IPS DF 19.7 (cell line): ENCODE results near the gene PELO.
"Not testable (repeated sequence)": the region's sequence is repeated elsewhere in the genome, so short reads cannot be mapped to it uniquely, and the experiment has no call there.

Experiments used
- DNase-seq: peaks from one replicate; pipeline ENCODE4 v3.0.0-alpha.2; 2013; ENCODE audit warnings: low read depth, low spot score

Gene PELO

GRCh38 chr5:52800394-52801213, 12.9 kb downstream of the PELO start:
- no peak for DNase-seq

DNA sequence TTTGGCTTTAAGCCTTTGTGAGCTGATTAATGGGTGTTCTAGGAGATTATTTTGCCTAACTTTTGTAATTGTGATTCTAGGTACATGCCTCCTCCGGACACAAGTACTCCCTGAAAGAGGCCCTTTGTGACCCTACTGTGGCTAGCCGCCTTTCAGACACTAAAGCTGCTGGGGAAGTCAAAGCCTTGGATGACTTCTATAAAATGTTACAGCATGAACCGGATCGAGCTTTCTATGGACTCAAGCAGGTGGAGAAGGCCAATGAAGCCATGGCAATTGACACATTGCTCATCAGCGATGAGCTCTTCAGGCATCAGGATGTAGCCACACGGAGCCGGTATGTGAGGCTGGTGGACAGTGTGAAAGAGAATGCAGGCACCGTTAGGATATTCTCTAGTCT, 13.6 kb downstream of the PELO start:
- no peak for DNase-seq

DNA sequence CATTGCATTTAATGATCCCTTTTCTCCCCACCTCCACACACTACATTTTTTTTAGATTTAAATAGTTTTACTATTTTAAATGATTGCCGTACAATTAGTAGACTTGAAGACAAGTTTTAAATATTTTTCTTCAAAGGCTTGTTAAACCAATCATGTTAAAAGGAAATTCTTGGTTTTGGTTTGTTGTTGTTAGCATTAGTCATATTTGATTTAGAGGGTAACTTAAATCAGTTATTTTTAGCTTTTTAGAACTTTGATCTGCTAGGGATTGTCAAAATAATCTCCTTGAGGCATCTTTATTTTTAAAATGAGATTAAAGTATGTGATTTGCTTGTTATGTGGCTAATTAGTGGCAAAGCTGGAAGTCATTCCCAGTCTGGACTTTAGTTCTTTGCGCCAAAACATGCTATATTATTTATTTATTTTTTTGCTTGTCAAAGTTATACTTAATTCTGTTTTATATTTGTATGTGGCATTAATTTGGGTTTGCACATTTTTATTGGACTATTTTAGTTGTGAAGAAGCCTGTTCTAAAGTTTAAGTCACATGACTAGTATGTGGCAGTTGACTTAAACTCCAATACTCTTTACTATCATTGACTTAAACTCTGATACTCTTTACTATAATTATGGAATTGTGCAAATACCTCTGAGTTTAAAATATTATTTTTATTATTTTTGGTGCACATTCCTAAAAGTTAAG, 14.7 kb downstream of the PELO start:
- no peak for DNase-seq

GRCh38 chr5:52802974-52803336, 15.2 kb downstream of the PELO start:
- no peak for DNase-seq

DNA sequence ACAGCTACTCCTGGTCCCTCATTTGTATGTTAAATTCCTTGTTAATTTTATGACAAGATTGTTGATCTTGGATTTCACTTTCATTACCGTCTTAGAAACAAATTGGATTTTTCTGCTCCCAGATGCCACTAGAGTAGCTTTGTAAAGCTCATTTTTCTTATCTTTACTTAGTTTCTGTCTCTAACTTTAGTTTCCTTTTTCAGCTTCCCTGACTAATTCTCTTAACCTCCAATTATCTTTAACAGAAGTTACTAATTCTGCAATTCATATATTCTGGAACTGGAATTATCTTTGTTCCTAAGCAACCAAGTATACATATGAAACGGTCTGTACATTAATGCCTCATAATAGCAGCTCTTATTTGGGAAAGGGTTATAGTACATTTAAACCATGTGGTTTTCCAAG, 16.7 kb downstream of the PELO start:
- DNase-seq: no peak

GRCh38 chr5:52804981-52805380, 17.3 kb downstream of the PELO start:
- no peak for DNase-seq

DNA sequence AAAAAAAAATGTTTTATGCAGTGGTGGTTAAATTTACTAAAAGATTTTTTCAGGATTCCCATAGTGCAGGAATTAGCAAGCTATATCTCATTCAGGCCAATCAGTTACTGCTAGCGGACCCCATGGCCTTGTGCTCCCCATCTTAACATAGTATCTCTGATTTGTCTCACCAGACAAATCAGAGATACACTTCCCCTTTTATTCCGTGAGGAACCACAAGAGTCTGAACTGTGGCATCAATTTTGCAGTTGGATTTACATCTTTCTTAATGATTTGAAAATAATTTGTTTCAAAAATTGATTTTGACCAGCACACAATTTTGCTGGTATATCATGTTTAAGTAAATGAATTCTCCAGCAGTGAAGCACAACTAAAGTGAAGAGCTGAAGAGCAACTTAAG, 17.9 kb downstream of the PELO start:
- DNase-seq: no peak

GRCh38 chr5:52807037-52807436, 19.3 kb downstream of the PELO start:
- DNase-seq: no peak

DNA sequence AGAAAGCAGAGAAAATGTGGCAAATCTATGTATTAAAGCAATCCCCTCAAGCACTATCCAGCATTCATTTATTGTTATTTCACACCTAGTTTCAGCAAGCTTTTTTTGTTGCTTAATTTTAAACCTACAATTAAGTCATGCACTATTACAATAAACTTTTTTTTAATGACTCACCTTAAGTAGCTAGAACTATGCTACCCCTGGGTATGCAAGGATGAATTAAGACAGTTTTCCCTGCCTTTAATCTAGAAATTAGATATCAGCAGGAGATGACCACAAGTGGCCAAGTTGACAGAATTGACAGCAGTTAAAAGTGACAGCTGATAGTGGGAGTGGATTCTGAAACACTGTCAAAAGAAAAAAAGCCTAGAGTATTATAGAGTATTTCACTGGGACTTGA, 20.0 kb downstream of the PELO start:
- no peak for DNase-seq

GRCh38 chr5:52808316-52808901, 20.7 kb downstream of the PELO start:
- DNase-seq: no peak

DNA sequence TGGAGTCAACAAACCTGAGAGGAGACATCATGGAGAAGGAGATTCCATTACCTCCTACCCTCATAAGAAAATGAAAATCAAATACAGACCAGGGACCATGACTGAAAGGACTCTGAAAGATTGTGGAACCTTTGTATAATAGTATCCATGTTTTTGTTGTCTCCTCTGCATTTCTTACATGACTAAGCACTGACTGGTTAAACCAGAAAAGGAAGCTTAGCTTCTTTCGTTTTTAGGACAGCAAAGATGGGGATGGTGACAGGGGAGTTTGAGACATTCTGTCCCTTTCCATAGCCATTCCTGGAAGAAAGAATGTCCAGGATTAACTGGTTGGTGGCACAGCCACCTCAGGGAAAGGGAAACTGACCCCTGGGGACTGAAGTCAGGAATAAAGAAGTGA, 22.2 kb downstream of the PELO start:
- no peak for DNase-seq

GRCh38 chr5:52810426-52810825, 22.7 kb downstream of the PELO start:
- no peak for DNase-seq

DNA sequence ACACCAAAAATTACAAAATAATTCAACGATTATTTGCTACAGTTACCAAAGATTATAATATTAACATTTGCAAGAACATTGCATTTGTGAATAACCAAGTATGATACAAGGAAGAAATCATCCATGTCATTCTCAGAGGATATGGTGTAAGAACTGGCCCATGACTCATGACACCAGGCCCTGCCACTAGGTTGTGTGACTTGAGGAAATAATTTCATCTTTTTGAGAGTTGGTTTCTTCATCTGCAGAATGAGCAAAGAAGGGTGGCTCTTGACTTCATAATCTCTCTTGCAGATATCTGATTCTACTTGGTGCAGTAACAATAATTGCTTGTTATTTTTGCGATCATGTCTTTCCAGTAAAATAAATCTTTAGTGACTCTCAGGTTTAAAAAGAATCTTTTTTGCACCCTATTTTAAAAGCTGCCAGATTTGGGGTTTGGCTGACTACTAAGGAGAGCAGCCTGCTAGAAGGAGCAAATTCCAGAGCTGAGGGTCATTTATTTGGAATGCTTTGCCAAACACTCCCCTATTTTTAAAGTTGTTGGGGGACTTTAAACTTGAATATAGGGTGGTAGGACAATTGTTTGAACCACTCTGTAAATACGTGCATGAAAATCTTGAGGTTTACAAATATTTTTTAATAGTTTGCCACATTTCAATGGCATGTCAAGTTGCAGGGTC, 23.5 kb downstream of the PELO start:
- no peak for DNase-seq

GRCh38 chr5:52814352-52815148, 26.8 kb downstream of the PELO start:
- no peak for DNase-seq

GRCh38 chr5:52817818-52818217, 30.1 kb downstream of the PELO start:
- no peak for DNase-seq

DNA sequence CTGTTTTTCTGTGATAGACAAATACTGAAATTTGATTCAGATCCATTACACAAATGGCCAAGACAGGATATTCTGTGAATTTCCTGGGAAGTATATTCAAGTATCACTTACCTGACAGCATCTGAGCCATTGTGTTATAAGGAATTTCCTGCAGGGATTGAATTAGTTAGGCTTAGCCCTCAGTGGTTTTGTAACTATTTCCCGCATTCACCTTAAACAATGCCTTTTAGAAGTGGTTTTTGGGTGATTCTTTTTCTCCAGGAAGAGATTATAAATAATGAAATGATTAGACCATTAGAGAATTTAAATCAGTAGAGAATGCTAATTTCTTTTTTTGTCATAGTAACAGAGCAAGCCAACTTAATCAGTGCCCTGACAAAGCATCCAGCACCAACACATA, 30.6 kb downstream of the PELO start:
- no peak for DNase-seq

- DNase-seq: not testable (repeated sequence)
Measured at GRCh38 chr5:52818807-52819206, 31.1 kb downstream of the PELO start.

DNA sequence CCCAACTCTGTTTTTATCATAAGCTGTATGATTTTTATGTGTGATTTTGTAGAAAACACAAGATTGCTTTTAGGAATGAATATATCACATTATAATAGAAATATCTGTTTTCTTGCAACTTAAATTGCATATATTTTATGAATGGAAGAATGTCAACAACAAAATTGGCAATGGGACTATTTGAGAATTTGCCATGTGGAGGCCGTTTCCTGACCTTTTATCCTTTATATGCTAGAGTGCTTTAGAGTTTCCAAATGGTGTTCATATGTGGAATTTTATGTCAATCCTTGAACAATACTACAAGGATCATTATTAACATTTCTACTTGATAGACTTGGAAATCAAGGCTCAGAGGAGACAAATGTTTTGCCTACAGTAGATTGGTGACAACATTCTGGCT, 34.2 kb downstream of the PELO start:
- DNase-seq: no peak

- DNase-seq: no peak
Measured at GRCh38 chr5:52822437-52822836, 34.7 kb downstream of the PELO start.

DNA sequence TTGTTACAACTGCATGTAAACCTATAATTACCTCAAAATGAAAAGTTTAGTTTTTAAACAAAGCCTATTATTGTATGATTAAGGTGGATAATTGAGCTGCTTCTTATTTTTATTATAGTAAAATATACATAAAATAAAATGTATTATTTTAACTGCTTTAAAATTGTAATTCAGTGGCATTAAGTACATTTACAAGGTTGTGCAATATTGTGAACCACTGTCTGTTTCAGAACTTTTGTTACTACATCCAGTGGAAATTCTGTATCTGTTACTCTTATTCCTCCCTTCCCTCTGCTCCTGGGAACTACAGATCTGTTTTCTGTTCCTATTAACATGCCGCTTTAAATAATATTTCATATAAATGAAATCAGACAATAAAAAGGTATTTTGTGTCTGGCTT, 37.1 kb downstream of the PELO start:
- no peak for DNase-seq

DNA sequence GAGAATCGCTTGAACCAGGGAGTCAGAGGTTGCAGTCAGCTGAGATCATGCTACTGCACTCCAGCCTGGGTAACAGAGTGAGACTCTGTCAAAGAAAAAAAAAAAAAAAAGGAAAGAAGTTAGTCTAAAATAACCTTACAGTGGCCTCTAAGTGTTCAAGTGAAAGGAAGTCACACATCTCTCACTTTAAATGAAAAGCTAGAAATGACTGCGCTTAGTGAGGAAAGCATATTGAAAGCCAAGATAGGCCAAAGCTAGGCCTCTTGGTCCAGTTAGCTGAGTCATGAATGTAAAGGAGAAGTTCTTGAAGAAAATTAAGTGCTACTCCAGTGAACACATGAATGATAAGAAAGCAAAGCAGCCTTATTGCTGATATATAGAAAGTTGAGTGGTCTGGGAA, 38.1 kb downstream of the PELO start:
- DNase-seq: no peak

DNA sequence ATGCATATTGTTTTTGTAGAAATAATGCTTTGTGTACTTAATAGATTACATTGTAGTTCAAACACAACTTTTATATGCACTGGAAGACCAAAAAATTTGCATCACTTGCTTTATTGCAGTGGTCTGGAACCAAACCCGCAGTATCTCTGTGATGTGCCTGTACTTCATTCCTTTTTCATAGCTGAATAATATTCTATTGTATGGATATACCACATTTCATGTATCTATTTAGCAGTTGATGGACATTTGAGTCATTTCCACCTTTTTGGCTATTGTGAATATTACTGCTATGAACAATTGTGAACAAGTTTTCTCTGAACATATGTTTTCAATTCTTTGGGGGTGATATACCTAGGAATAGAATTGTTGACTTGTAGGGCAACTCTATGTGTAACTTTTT, 40.1 kb downstream of the PELO start:
- no peak for DNase-seq
